ENCODE data around the gene TRIM52. TPM values are rescaled to one million over a fixed set of nuclear protein-coding genes. Genes with fewer than 3 reads are reported as not detected.

TRIM52 gene
- total and polyA plus RNA-seq, 10 of the 15 experiments (the other 5 are each of a cell fraction or from before 2014, with no cell fraction given), result 1.4 to 24.3 (median 8.1) TPM

GRCh38 chr5:181207214-181207959 lies 53.6 kb downstream of the TRIM52 start (continued):
- no peak for TF ChIP-seq SPI1 (IDR thresholded peaks at IDR 0.05; ENCODE audit: borderline replicate concordance, insufficient read depth, low read depth, low read length)
- TF ChIP-seq MTA3 (IDR thresholded peaks at IDR 0.05; ENCODE audit: borderline replicate concordance, low read length), result no peak
- TF ChIP-seq ZNF274 (IDR thresholded peaks at IDR 0.05; ENCODE audit: insufficient read depth, insufficient read length), result no peak
- TF ChIP-seq EGR1 (IDR thresholded peaks at IDR 0.05; ENCODE audit: borderline replicate concordance in 1 of 2, low read depth in 2 of 2, low read length in 2 of 2), result no peak
- no peak for TF ChIP-seq MEF2A (IDR thresholded peaks at IDR 0.05; ENCODE audit: insufficient read depth, low read depth, low read length)
- TF ChIP-seq TBL1XR1 (IDR thresholded peaks at IDR 0.05; ENCODE audit: low read depth, low read length), result no peak
- TF ChIP-seq ZZZ3 (IDR thresholded peaks at IDR 0.05; ENCODE audit: control insufficient read depth, insufficient read length, low read depth), result no peak
- no peak for TF ChIP-seq PBX3 (IDR thresholded peaks at IDR 0.05; ENCODE audit: insufficient replicate concordance, low read depth, low read length)
- TF ChIP-seq MLLT1 (IDR thresholded peaks at IDR 0.05), result peak; percentile 44; the same call in 1 of the 2 replicates
- no peak for TF ChIP-seq TCF12 (IDR thresholded peaks at IDR 0.05; ENCODE audit: low read depth, low read length)
- TF ChIP-seq NKRF (conservative IDR thresholded peaks at IDR 0.05), result peak; percentile 53
- TF ChIP-seq ZNF217 (IDR thresholded peaks at IDR 0.05), result peak; percentile 94
- TF ChIP-seq BCL3 (IDR thresholded peaks at IDR 0.05; ENCODE audit: borderline replicate concordance, insufficient read depth, low read depth, low read length, poor library complexity, severe bottlenecking), result no peak
- no peak for TF ChIP-seq PAX8 (IDR thresholded peaks at IDR 0.05)
- TF ChIP-seq POLR2AphosphoS5 (IDR thresholded peaks at IDR 0.05; ENCODE audit: low read length), result no peak
- no peak for TF ChIP-seq CHD1 (IDR thresholded peaks at IDR 0.05; ENCODE audit: low read depth, low read length)
- no peak for TF ChIP-seq NFYA (IDR thresholded peaks at IDR 0.05; ENCODE audit: borderline replicate concordance, low read depth, low read length)
- TF ChIP-seq SRF (IDR thresholded peaks at IDR 0.05; ENCODE audit: low read depth in 2 of 2, low read length in 2 of 2), result no peak
- TF ChIP-seq BCL11A (IDR thresholded peaks at IDR 0.05; ENCODE audit: low read depth, low read length), result no peak
- TF ChIP-seq RELB (IDR thresholded peaks at IDR 0.05; ENCODE audit: low read depth), result no peak

Measured in GM12878 (cell line).